Suprapubic skin (tissue), 4 donors: Measurements from ENCODE around the gene COG4. TPM values are rescaled to one million over a fixed set of nuclear protein-coding genes. Genes with fewer than 3 reads are reported as not detected.
"Not testable (repeated sequence)": the region's sequence is repeated elsewhere in the genome, so short reads cannot be mapped to it uniquely, and the experiment has no call there.

Experiments
- DNase-seq, 2 donors: peaks; one replicate each; pipeline ENCODE4 v3.0.0-alpha.2; 2019; ENCODE audit warnings: low spot score in 2 of 2
- H3K27ac ChIP-seq: fragments of 200-600 bp; sonication (generic); one replicate; pipeline ENCODE4 v1.5.1; 2019
- H3K27me3 ChIP-seq: fragments of 200-600 bp; sonication (generic); one replicate; pipeline ENCODE4 v1.5.1; 2019
- H3K36me3 ChIP-seq: fragments of 200-600 bp; sonication (generic); one replicate; pipeline ENCODE4 v1.5.1; 2019
- H3K4me1 ChIP-seq: fragments of 200-600 bp; sonication (generic); one replicate; pipeline ENCODE4 v1.5.1; 2019
- H3K4me3 ChIP-seq: fragments of 200-600 bp; sonication (generic); one replicate; pipeline ENCODE4 v1.5.1; 2019; ENCODE audit warnings: mild to moderate bottlenecking
- H3K9me3 ChIP-seq: fragments of 200-600 bp; sonication (generic); one replicate; pipeline ENCODE4 v1.5.1; 2019
- CTCF ChIP-seq, 2 donors: fragments of 200-600 bp in 1 of 2; fragments of 450-650 bp in 1 of 2; sonication (generic) in 1 of 2; IDR thresholded peaks; one replicate each; pipeline ENCODE4 v1.5.1; 2016 to 2019; ENCODE audit warnings: antibody characterized with exemption in 2 of 2, mild to moderate bottlenecking in 1 of 2, moderate library complexity in 1 of 2
- EP300 ChIP-seq: sonication (generic); formaldehyde crosslinking; IDR thresholded peaks from one replicate; pipeline ENCODE4 v1.6.1; 2017; ENCODE audit warnings: antibody characterized with exemption
- POLR2A ChIP-seq, 2 donors: fragments of 450-650 bp; IDR thresholded peaks; one replicate each; pipeline ENCODE4 v1.6.1; 2017; ENCODE audit warnings: antibody characterized with exemption in 2 of 2, mild to moderate bottlenecking in 2 of 2, moderate library complexity in 2 of 2
- POLR2AphosphoS5 ChIP-seq, 3 donors: sonication (generic); formaldehyde crosslinking; IDR thresholded peaks; one replicate each; pipeline ENCODE4 v1.6.1; 2017; ENCODE audit warnings: antibody characterized with exemption in 3 of 3
- WGBS: methylation state at CpG from one replicate; pipeline ENCODE4 v1.1.5; 2018; 5-methylcytosine and 5-hydroxymethylcytosine counted together
- total RNA-seq, 4 donors: library from RNA; depleted of rRNA; stranded (reverse); fragments of >200 nt; gene quantifications; one replicate each; pipeline ENCODE4 v1.1.0, GENCODE V29; 2016

COG4 gene
- total RNA-seq, 4 donors from 2014 or later = 35.0 to 59.9 (median 48.2) TPM

DNA sequence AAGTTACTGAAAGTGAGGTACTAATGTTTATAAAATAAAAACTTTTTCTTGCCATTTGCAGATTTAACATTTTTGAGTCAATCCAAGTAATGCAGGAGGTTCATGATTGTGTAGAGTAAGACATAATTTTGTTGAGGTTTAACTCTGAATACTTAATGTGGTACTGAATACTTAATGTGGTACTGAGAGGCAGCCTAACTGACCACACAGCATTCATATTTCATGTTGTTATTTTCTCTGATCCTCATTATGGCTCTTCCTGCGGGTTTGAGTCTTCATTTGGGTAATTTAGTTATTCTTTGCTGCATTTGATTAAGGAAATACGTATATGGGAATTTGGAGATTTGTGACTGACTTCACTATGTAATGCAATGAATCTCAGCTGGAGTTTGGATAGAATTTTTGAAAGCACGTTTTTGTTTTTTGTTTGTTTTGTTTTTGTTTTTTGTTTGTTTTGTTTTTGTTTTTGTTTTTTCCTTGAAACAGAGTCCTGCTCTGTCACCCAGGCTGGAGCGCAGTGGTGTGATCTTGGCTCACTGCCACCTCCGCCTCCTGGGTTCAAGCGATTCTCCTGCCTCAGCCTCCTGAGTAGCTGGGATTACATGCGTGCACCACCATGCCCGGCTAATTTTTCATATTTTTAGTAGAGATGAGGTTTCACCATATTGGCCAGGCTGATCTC is 4.1 kb upstream of the COG4 start:
- peaks cover 50% of the 10 kb centered on the region for H3K4me1 ChIP-seq
- H3K27me3 ChIP-seq = no peaks in the 10 kb centered on the region
- no peak overlapping the region for H3K4me3 ChIP-seq
- 68% methylated on average over 8 of the region's 8 CpGs for WGBS
- H3K9me3 ChIP-seq = no peaks in the 10 kb centered on the region
- no peak for DNase-seq
- H3K36me3 ChIP-seq = peaks cover 52% of the 10 kb centered on the region
- H3K27ac ChIP-seq = no peak overlapping the region
- TF ChIP-seq POLR2A (IDR thresholded peaks at IDR 0.05) (no peak), CTCF (IDR thresholded peaks at IDR 0.05) (no peak), POLR2AphosphoS5 (IDR thresholded peaks at IDR 0.05) (no peak), EP300 (no peak)

DNA sequence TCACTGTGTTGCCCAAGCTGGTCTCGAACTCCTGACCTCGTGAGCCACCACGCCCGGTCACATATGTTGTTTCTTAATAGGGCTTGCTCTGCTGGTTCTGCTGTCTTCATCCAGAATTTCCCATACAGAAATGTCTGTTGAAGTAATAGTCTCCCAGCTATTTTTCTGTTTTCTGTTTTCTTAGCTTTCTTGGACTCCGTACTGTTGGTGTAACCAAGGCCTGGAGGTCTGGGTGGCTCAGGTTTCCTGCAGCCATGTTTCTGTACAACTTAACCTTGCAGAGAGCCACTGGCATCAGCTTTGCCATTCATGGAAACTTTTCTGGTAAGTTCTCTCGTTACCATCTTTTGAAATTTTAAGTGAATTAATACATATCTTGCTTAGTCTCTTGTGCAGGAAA is 3.0 kb upstream of the COG4 start:
- Histone ChIP-seq H3K4me3 (no peak overlapping the region), H3K27me3 (no peaks in the 10 kb centered on the region), H3K4me1 (peaks cover 59% of the 10 kb centered on the region), H3K9me3 (no peaks in the 10 kb centered on the region), H3K27ac (no peak overlapping the region), H3K36me3 (peaks cover 41% of the 10 kb centered on the region)
- WGBS = 82% methylated on average over 6 of the region's 6 CpGs
- no peak for DNase-seq
- TF ChIP-seq CTCF (IDR thresholded peaks at IDR 0.05) = no peak
- TF ChIP-seq POLR2A (IDR thresholded peaks at IDR 0.05) = no peak
- TF ChIP-seq POLR2AphosphoS5 (IDR thresholded peaks at IDR 0.05) = no peak

- peak in 1 of 2 donors; percentile 68 for DNase-seq
- peaks cover 26% of the 10 kb centered on the region for H3K36me3 ChIP-seq
- under 1% methylated on average over 24 of the region's 24 CpGs for WGBS
- H3K27me3 ChIP-seq, H3K9me3 ChIP-seq: not testable (repeated sequence)
- peak overlapping the region; percentile 95 for H3K27ac ChIP-seq
- peak overlapping the region; percentile 95 for H3K4me3 ChIP-seq
- peaks cover 55% of the 10 kb centered on the region for H3K4me1 ChIP-seq
Measured at GRCh38 chr16:70524399-70524825, 1.1 kb upstream of the COG4 start.

DNA sequence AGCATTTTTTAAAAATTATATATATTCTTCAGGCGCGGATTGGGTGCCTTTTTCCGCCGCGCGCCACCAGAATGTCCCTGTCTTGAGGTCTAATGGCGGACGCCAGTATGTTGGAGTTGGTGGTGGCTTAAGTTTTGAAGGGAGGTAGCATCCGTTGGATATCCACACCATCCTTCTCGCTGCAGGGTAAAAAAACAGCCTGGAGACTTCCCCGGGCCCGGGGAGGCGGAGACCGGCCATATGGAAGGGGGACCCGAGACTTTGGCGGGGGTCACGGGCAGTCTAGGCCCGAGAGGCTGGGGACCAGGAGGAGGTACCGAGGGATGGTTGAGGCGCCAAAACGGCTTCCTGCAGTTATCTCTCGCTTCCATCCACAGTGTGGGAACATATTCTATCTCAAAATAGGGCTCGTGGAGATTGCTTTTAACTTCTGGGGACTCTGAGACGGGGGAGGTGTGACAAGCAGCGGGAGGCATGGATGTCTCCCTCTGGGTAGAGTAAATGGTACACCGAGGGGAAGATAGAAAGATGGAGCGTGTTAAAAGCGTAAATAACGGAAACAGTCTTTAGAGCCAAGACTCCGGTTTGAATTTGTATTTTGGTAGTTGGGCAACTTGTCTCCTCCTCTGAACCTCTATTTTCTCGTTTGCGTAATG is 517 bp upstream of the COG4 start, which contains the start of gene SF3B3:
SF3B3 (plus strand) TSS at position 74 of the 656 bp plus-strand sequence. CDS start 2,841 bp downstream, outside the sequence.
- Histone ChIP-seq H3K36me3 (peaks cover 21% of the 10 kb centered on the region), H3K27ac (peak within 1 kb of the TSS; percentile 95), H3K4me1 (peaks cover 50% of the 10 kb centered on the region), H3K4me3 (peak within 1 kb of the TSS; percentile 95), H3K27me3 (no peaks in the 10 kb centered on the region), H3K9me3 (no peaks in the 10 kb centered on the region)
- under 1% methylated on average over 32 of the region's 32 CpGs for WGBS
- DNase-seq = peak; percentile 79 to 83
- no peak for TF ChIP-seq EP300
- no peak for TF ChIP-seq CTCF (IDR thresholded peaks at IDR 0.05)
- TF ChIP-seq POLR2AphosphoS5 (IDR thresholded peaks at IDR 0.05) = peak; percentile 22 to 93 (median 40)
- peak in 1 of 2 donors; percentile 76 for TF ChIP-seq POLR2A (IDR thresholded peaks at IDR 0.05)

GRCh38 chr16:70522216-70523075 is 908 bp downstream of the COG4 start:
- Histone ChIP-seq H3K9me3 (no peaks in the 10 kb centered on the region), H3K4me3 (peak overlapping the region; percentile 95), H3K27me3 (no peaks in the 10 kb centered on the region), H3K36me3 (peaks cover 24% of the 10 kb centered on the region), H3K27ac (peak overlapping the region; percentile 95), H3K4me1 (peaks cover 44% of the 10 kb centered on the region)
- no peak for DNase-seq
- WGBS = 43% methylated on average over 18 of the region's 18 CpGs
- TF ChIP-seq POLR2AphosphoS5 (IDR thresholded peaks at IDR 0.05) (no peak), POLR2A (IDR thresholded peaks at IDR 0.05) (no peak), EP300 (no peak), CTCF (IDR thresholded peaks at IDR 0.05) (no peak)
